SU-DHL-6 (cell line): Measurements from ENCODE around the gene LSM2.

ENCODE experiments used
- H2AFZ ChIP-seq: fragments of 200-600 bp; sonication (generic); 2 replicates; pipeline ENCODE4 v1.6.1; 2014; ENCODE audit warnings: low read depth, mild to moderate bottlenecking, moderate library complexity, mixed read lengths, antibody characterized with exemption, low read length; ENCODE audit not compliant: severe bottlenecking
- H3F3A ChIP-seq: fragments of 200-600 bp; shearing (Covaris generic); 2 replicates; pipeline ENCODE4 v1.6.0; 2016; ENCODE audit warnings: antibody characterized with exemption, mild to moderate bottlenecking; ENCODE audit not compliant: insufficient read depth
- H3K27ac ChIP-seq: fragments of 200-600 bp; sonication (generic); 2 replicates; pipeline ENCODE4 v1.5.1; 2016; ENCODE audit warnings: low read depth, mild to moderate bottlenecking, low read length, moderate library complexity, mixed read lengths
- H3K27me3 ChIP-seq: fragments of 200-600 bp; sonication (generic), shearing (Covaris generic); 2 replicates; pipeline ENCODE4 v1.6.0; 2014; ENCODE audit warnings: mild to moderate bottlenecking, low read length
- H3K36me3 ChIP-seq: fragments of 200-600 bp; sonication (generic); 2 replicates; pipeline ENCODE4 v1.6.1; 2014; ENCODE audit warnings: mild to moderate bottlenecking, low read length, mixed read lengths
- H3K4me2 ChIP-seq: fragments of 300-600, 200-600 bp; shearing (Covaris generic), sonication (generic); 2 replicates; pipeline ENCODE4 v1.6.0; 2014; ENCODE audit warnings: low read length, low read depth, mild to moderate bottlenecking; ENCODE audit not compliant: poor library complexity, severe bottlenecking
- H3K4me3 ChIP-seq: fragments of 200-600 bp; sonication (generic); 2 replicates; pipeline ENCODE4 v1.5.1; 2014; ENCODE audit warnings: antibody characterized with exemption, low read length, mild to moderate bottlenecking, mixed read lengths; ENCODE audit not compliant: insufficient read depth, poor library complexity, severe bottlenecking
- H3K79me2 ChIP-seq: fragments of 200-600 bp; sonication (generic); 2 replicates; pipeline ENCODE4 v1.6.1; 2014; ENCODE audit warnings: mild to moderate bottlenecking, low read length, moderate library complexity; ENCODE audit not compliant: insufficient read depth
- H3K9ac ChIP-seq: fragments of 200-600 bp; sonication (generic); 2 replicates; pipeline ENCODE4 v1.7.0; 2014; ENCODE audit warnings: mild to moderate bottlenecking, low read length
- H3K9me2 ChIP-seq: fragments of 200-600 bp; sonication (generic); replicated peaks from 2 replicates; pipeline ENCODE4 v1.6.1; 2014; ENCODE audit warnings: low read length; ENCODE audit not compliant: insufficient read depth
- H3K9me3 ChIP-seq: fragments of 200-600 bp; sonication (generic); 2 replicates; pipeline ENCODE4 v1.6.1; 2014; ENCODE audit warnings: low read length, mixed read lengths; ENCODE audit not compliant: insufficient read depth
- H4K20me1 ChIP-seq: fragments of 200-600 bp; sonication (generic); 2 replicates; pipeline ENCODE4 v1.6.1; 2014; ENCODE audit warnings: low read depth, mild to moderate bottlenecking, antibody characterized with exemption, low read length, moderate library complexity, mixed read lengths
- EZH2phosphoT487 ChIP-seq: fragments of 200-600 bp; sonication (generic), shearing (Covaris generic); conservative IDR thresholded peaks from 2 replicates; pipeline ENCODE4 v1.6.1; 2018; ENCODE audit warnings: mild to moderate bottlenecking, antibody characterized with exemption, low read length, moderate library complexity, mixed read lengths
- TF ChIP-seq, protein P1 (sequence below): fragments of 200-600 bp; sonication (generic); IDR thresholded peaks from one replicate; pipeline ENCODE4 v1.5.1; 2017; ENCODE audit warnings: antibody characterized with exemption, mild to moderate bottlenecking, low read length, moderate library complexity; ENCODE audit not compliant: insufficient read depth, poor library complexity, severe bottlenecking

Gene LSM2

DNA sequence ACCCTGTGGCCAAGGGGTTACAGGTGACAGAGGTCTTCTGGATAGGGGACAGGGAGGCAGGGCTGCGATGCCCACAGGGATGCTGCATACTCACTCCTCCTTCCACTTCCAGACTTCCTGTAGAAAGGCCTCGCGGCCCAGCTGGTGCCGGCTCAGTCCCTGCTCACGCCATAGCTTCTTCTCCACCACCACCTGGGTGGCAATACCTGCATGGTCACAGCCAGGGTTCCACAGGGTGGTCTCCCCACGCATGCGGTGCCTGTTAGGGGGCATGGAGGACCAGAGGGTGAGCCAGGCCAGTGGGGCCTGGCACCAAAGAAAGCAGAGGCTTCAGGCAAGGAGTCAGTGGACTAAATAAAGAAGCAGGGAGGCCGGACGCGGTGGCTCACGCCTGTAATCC is 21.3 kb downstream of the LSM2 start:
- peaks cover 4% of the 10 kb centered on the region; the same call in 1 of the 2 replicates for H4K20me1 ChIP-seq
- no peak overlapping the region for H3K27ac ChIP-seq
- H3K4me3 ChIP-seq = no peak overlapping the region
- no peak overlapping the region for H2AFZ ChIP-seq
- H3K36me3 ChIP-seq = peaks cover 20% of the 10 kb centered on the region
- no peak overlapping the region for H3K4me2 ChIP-seq
- no peak overlapping the region for H3K9ac ChIP-seq
- H3K9me2 ChIP-seq = no peaks in the 10 kb centered on the region
- no peaks in the 10 kb centered on the region for H3K9me3 ChIP-seq
- H3K79me2 ChIP-seq = no peaks in the 10 kb centered on the region; the same call in 1 of the 2 replicates
- no peaks in the 10 kb centered on the region for H3K27me3 ChIP-seq
- peaks cover 10% of the 10 kb centered on the region; the same call in 1 of the 2 replicates for H3F3A ChIP-seq
- TF ChIP-seq EZH2phosphoT487 = no peak
- TF ChIP-seq, protein P1, sequence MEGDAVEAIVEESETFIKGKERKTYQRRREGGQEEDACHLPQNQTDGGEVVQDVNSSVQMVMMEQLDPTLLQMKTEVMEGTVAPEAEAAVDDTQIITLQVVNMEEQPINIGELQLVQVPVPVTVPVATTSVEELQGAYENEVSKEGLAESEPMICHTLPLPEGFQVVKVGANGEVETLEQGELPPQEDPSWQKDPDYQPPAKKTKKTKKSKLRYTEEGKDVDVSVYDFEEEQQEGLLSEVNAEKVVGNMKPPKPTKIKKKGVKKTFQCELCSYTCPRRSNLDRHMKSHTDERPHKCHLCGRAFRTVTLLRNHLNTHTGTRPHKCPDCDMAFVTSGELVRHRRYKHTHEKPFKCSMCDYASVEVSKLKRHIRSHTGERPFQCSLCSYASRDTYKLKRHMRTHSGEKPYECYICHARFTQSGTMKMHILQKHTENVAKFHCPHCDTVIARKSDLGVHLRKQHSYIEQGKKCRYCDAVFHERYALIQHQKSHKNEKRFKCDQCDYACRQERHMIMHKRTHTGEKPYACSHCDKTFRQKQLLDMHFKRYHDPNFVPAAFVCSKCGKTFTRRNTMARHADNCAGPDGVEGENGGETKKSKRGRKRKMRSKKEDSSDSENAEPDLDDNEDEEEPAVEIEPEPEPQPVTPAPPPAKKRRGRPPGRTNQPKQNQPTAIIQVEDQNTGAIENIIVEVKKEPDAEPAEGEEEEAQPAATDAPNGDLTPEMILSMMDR = no peak

DNA sequence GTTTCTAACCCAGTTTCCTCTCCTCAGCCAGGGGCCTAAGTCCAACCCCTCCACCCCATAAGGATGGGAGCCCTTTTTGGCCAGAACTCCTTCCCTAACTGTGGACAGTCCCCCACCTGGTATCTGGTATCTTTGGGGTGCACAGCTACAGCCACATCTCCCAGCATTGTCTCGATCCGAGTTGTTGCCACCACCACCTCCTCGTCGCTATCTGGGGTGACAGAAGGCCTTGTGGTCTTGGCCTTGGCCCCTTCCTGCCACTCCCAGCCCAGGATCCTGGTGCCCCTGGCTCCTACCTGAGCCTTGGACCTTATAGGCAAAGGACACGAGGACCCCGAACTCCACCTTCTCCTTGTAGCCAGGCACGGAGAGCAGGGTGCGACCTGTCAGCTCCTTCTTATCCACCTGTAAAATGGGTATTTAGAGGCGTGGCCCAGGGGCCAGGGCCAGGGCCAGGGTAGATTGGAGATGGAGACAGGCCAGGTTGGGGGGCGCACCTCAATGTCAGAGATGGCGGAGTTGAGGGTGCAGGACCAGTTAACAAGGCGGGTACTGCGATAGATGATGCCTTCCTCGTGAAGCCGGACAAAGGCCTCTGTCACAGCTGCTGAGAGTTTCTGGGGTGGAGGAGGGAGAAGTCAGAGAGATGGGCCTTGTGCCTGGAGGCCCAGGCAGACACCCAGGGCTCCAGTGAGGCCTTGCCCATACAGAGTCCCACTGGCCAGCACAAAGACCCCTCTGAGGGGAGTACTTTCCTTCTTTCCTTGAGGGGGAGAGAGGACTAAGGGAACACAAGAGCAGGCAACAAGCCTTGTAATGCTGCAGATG is 22.5 kb downstream of the LSM2 start:
- Histone ChIP-seq H3K27ac (no peak overlapping the region), H4K20me1 (peaks cover 4% of the 10 kb centered on the region; the same call in 1 of the 2 replicates), H3K27me3 (no peaks in the 10 kb centered on the region), H3K9me3 (no peaks in the 10 kb centered on the region), H2AFZ (no peak overlapping the region), H3K36me3 (peaks cover 17% of the 10 kb centered on the region; the same call in 1 of the 2 replicates), H3K4me2 (no peak overlapping the region), H3K4me3 (no peak overlapping the region), H3K9me2 (no peaks in the 10 kb centered on the region), H3K9ac (no peak overlapping the region), H3F3A (peaks cover 6% of the 10 kb centered on the region; the same call in 1 of the 2 replicates), H3K79me2 (no peaks in the 10 kb centered on the region; the same call in 1 of the 2 replicates)
- no peak for TF ChIP-seq EZH2phosphoT487
- TF ChIP-seq, protein P1 = no peak

DNA sequence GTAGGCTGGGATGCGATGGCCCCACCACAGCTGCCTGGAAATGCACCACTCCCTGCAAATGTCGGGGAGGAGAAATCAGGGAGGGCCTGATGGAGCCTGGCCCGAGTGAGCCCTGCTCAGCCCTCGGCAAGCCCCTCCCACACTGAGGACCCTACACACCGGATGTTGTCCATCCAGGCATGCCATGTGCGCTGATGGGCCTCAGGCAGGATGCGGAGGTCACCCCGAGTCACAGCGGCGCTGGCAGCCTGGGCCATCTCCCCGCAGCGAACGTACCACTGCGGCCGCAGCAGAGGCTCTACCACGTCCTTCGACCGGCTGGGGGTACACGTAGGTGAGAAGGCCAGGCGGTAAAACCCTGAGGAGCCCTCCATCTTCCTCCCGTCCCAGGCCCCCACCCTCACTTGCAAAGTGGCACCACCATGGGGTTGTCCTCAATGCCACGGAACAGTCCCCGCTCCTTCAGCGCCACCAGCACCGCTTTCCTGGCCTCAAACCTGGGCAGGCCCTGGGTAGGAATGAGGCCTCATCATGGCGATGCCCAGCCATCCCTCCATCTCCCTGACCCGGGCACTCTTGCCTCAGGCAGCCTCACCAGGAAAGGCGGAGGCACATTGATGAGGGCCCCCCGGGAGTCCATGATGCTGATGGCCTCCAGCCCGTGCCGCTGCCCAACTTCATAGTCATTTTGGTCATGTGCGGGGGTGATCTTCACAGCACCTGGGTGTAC is 24.5 kb downstream of the LSM2 start:
- Histone ChIP-seq H3K36me3 (peaks cover 9% of the 10 kb centered on the region; the same call in 1 of the 2 replicates), H3K9me2 (no peaks in the 10 kb centered on the region), H3K9ac (no peak overlapping the region), H3K9me3 (no peaks in the 10 kb centered on the region), H4K20me1 (no peaks in the 10 kb centered on the region), H2AFZ (no peak overlapping the region), H3F3A (no peaks in the 10 kb centered on the region; the same call in 1 of the 2 replicates), H3K4me2 (no peak overlapping the region), H3K4me3 (no peak overlapping the region), H3K79me2 (no peaks in the 10 kb centered on the region), H3K27ac (no peak overlapping the region), H3K27me3 (no peaks in the 10 kb centered on the region)
- TF ChIP-seq, protein P1 = no peak
- TF ChIP-seq EZH2phosphoT487 = no peak
